SK-N-SH (cell line): Measurements from ENCODE around the gene RBP5. TPM values are rescaled to one million over a fixed set of nuclear protein-coding genes. Genes with fewer than 3 reads are reported as not detected.
A peak's percentile ranks its signal among the peaks of the same experiment; 100 is the strongest.

Experiments
- CTCF ChIA-PET: fragments of 300-600, 350-600 bp; formaldehyde crosslinking; extraction: SDS; loops from one replicate; lab custom pipeline; 2021; lab: Yijun Ruan, JAX
- POLR2A ChIA-PET: fragments of 350-600 bp; sonication (Branson Sonifier 250); formaldehyde crosslinking; extraction: SDS; loops from one replicate; lab custom pipeline; 2020; ENCODE audit warnings: antibody characterized with exemption, inconsistent platforms; lab: Yijun Ruan, JAX
- DNase-seq: peaks from one replicate; pipeline ENCODE4 v3.0.0; 2012
- H2AFZ ChIP-seq: fragments of 200-600 bp; sonication (generic); 2 replicates; pipeline ENCODE4 v1.8.1; 2016; ENCODE audit warnings: antibody characterized with exemption, mild to moderate bottlenecking, low read depth
- H3F3A ChIP-seq: fragments of 200-600 bp; sonication (generic); replicated peaks from 2 replicates; pipeline ENCODE3; 2016; ENCODE audit warnings: antibody characterized with exemption, mild to moderate bottlenecking; ENCODE audit not compliant: insufficient read depth
- H3K27ac ChIP-seq, 2 experiments: fragments of 200-500 bp in 1 of 2; fragments of 200-600 bp in 1 of 2; sonication (Bioruptor generic) in 1 of 2; sonication (generic), shearing (Covaris generic) in 1 of 2; 2 replicates each; pipeline versions ENCODE4 v1.5.1 to v1.6.1; 2014 to 2016; ENCODE audit warnings: low read depth in 2 of 2, inconsistent platforms in 1 of 2, low read length in 1 of 2, mild to moderate bottlenecking in 1 of 2, mixed read lengths in 1 of 2
- H3K27me3 ChIP-seq: fragments of 200-600 bp; sonication (generic), shearing (Covaris generic); 2 replicates; pipeline ENCODE4 v1.6.1; 2016; ENCODE audit warnings: mixed run types; ENCODE audit not compliant: insufficient read depth
- H3K36me3 ChIP-seq, 2 experiments: fragments of 200-500 bp in 1 of 2; fragments of 200-600 bp in 1 of 2; sonication (Bioruptor generic) in 1 of 2; sonication (generic) in 1 of 2; replicated peaks in 1 of 2; 2 replicates each; pipeline versions ENCODE3 to v1.5.1; 2014 to 2016; ENCODE audit warnings: low read length in 1 of 2, mild to moderate bottlenecking in 1 of 2; ENCODE audit not compliant: insufficient read depth in 2 of 2, control insufficient read depth in 1 of 2
- H3K4me1 ChIP-seq, 2 experiments: fragments of 200-500 bp in 1 of 2; fragments of 200-600 bp in 1 of 2; sonication (Bioruptor generic) in 1 of 2; sonication (generic), shearing (Covaris generic) in 1 of 2; 2 replicates each; pipeline versions ENCODE4 v1.5.1 to v1.6.1; 2014 to 2016; ENCODE audit warnings: low read depth in 1 of 2, low read length in 1 of 2, mixed run types in 1 of 2; ENCODE audit not compliant: insufficient read depth in 2 of 2, control insufficient read depth in 1 of 2
- H3K4me2 ChIP-seq: fragments of 200-600 bp; sonication (generic), shearing (Covaris generic); 2 replicates; pipeline ENCODE4 v1.6.1; 2017; ENCODE audit warnings: mixed run types
- H3K4me3 ChIP-seq, 2 experiments: fragments of 200-500 bp in 1 of 2; fragments of 200-600 bp in 1 of 2; sonication (Bioruptor generic) in 1 of 2; sonication (generic), shearing (Covaris generic) in 1 of 2; 2 replicates each; pipeline versions ENCODE4 v1.5.1 to v1.8.1; 2014 to 2016; ENCODE audit warnings: low read depth in 2 of 2, inconsistent platforms in 1 of 2, low read length in 1 of 2, mild to moderate bottlenecking in 1 of 2, mixed read lengths in 1 of 2, moderate library complexity in 1 of 2
- H3K79me2 ChIP-seq: fragments of 200-600 bp; sonication (generic); 2 replicates; pipeline ENCODE4 v1.8.1; 2017; ENCODE audit warnings: mild to moderate bottlenecking; ENCODE audit not compliant: insufficient read depth
- H3K9ac ChIP-seq: fragments of 200-600 bp; sonication (generic); 2 replicates; pipeline ENCODE4 v1.6.1; 2017; ENCODE audit warnings: mixed run types
- H3K9me2 ChIP-seq: fragments of 200-600 bp; sonication (generic); 2 replicates; pipeline ENCODE4 v1.6.1; 2017; ENCODE audit warnings: mixed run types
- H3K9me3 ChIP-seq: fragments of 200-600 bp; sonication (generic); 2 replicates; pipeline ENCODE4 v1.6.1; 2017; ENCODE audit warnings: mixed run types, mild to moderate bottlenecking, moderate library complexity
- H4K20me1 ChIP-seq: fragments of 200-600 bp; sonication (generic); 2 replicates; pipeline ENCODE4 v1.6.1; 2017; ENCODE audit warnings: mild to moderate bottlenecking, mixed run types; ENCODE audit not compliant: insufficient read depth
- CHD2 ChIP-seq: fragments of 150-350 bp; IDR thresholded peaks from 2 replicates; pipeline ENCODE4 v1.6.1; 2018; ENCODE audit warnings: low read length; ENCODE audit not compliant: partially characterized antibody
- EP300 ChIP-seq, 2 experiments: IDR thresholded peaks; 2 replicates each; pipeline versions ENCODE4 v1.4.0 to v1.6.1; 2012; ENCODE audit warnings: borderline replicate concordance in 1 of 2, low read depth in 1 of 2, low read length in 1 of 2
- EZH2phosphoT487 ChIP-seq: fragments of 200-600 bp; sonication (generic); IDR thresholded peaks from 2 replicates; pipeline ENCODE4 v1.6.1; 2017; ENCODE audit warnings: low read depth, mixed run types, mild to moderate bottlenecking, antibody characterized with exemption, moderate library complexity, borderline replicate concordance
- FOSL2 ChIP-seq: IDR thresholded peaks from 2 replicates; pipeline ENCODE4 v1.4.0; 2012; ENCODE audit warnings: low read depth, mild to moderate bottlenecking, moderate library complexity, borderline replicate concordance
- FOXM1 ChIP-seq: IDR thresholded peaks from 2 replicates; pipeline ENCODE4 v1.4.0; 2012; ENCODE audit warnings: low read depth, mild to moderate bottlenecking
- GABPA ChIP-seq: IDR thresholded peaks from 2 replicates; pipeline ENCODE4 v1.4.0; 2012; ENCODE audit warnings: low read depth, mild to moderate bottlenecking
- GATA2 ChIP-seq: sonication (generic); formaldehyde crosslinking; IDR thresholded peaks from 2 replicates; pipeline ENCODE4 v1.5.0; 2020; ENCODE audit warnings: mild to moderate bottlenecking, missing genetic modification reagents
- JUND ChIP-seq: IDR thresholded peaks from 2 replicates; pipeline ENCODE4 v1.4.0; 2012
- NRF1 ChIP-seq: IDR thresholded peaks from 2 replicates; pipeline ENCODE4 v1.6.1; 2012; ENCODE audit warnings: low read depth, mild to moderate bottlenecking, low read length
- RAD21 ChIP-seq: IDR thresholded peaks from 2 replicates; pipeline ENCODE4 v1.6.1; 2012; ENCODE audit warnings: mild to moderate bottlenecking, low read length
- RCOR1 ChIP-seq: fragments of 150-350 bp; IDR thresholded peaks from 2 replicates; pipeline ENCODE4 v1.6.1; 2017; ENCODE audit warnings: antibody characterized with exemption, low read length
- RFX5 ChIP-seq: IDR thresholded peaks from 2 replicates; pipeline ENCODE4 v1.6.1; 2012; ENCODE audit warnings: mild to moderate bottlenecking, improper control_type of control experiment, low read length
- RXRA ChIP-seq: IDR thresholded peaks from 2 replicates; pipeline ENCODE4 v1.4.0; 2012; ENCODE audit warnings: low read depth, mild to moderate bottlenecking, borderline replicate concordance
- TAF1 ChIP-seq: IDR thresholded peaks from 2 replicates; pipeline ENCODE4 v1.6.1; 2012; ENCODE audit warnings: low read depth, mild to moderate bottlenecking, low read length, moderate library complexity, borderline replicate concordance
- TCF12 ChIP-seq: IDR thresholded peaks from 2 replicates; pipeline ENCODE4 v1.4.0; 2012
- TEAD4 ChIP-seq: IDR thresholded peaks from 2 replicates; pipeline ENCODE4 v1.4.0; 2012; ENCODE audit warnings: mild to moderate bottlenecking, borderline replicate concordance; ENCODE audit not compliant: insufficient read depth
- WGBS: methylation state at CpG from one replicate; pipeline ENCODE4 v1.1.6; 2017; ENCODE audit warnings: low lambda C conversion rate; 5-methylcytosine and 5-hydroxymethylcytosine counted together
- polyA plus RNA-seq, 3 experiments: library from polyadenylated mRNA; depleted of rRNA; stranded (reverse); fragments of >200 nt; gene quantifications; 2 replicates each; pipeline ENCODE4 v1.2.3, GENCODE V29; 2012
- TF ChIP-seq, protein P1 (sequence below): IDR thresholded peaks from 2 replicates; pipeline ENCODE4 v1.6.1; 2012; ENCODE audit warnings: mild to moderate bottlenecking, low read depth, low read length, moderate library complexity
- TF ChIP-seq, protein P2 (sequence below): fragments of 150-350 bp; IDR thresholded peaks from 2 replicates; pipeline ENCODE4 v1.6.1; 2017; ENCODE audit warnings: antibody characterized with exemption, low read length, low read depth, borderline replicate concordance
- TF ChIP-seq, protein P3 (sequence below): IDR thresholded peaks from 2 replicates; pipeline ENCODE4; 2012
- TF ChIP-seq, protein P4 (sequence below): fragments of 200-600 bp; sonication (generic); IDR thresholded peaks from 2 replicates; pipeline ENCODE4 v1.6.1; 2017; ENCODE audit warnings: antibody characterized with exemption, mild to moderate bottlenecking, moderate library complexity

The RBP5 gene
- polyA plus RNA-seq, 1 of the 3 experiments (the other 2 are of a cell fraction), result 0.12 TPM

DNA sequence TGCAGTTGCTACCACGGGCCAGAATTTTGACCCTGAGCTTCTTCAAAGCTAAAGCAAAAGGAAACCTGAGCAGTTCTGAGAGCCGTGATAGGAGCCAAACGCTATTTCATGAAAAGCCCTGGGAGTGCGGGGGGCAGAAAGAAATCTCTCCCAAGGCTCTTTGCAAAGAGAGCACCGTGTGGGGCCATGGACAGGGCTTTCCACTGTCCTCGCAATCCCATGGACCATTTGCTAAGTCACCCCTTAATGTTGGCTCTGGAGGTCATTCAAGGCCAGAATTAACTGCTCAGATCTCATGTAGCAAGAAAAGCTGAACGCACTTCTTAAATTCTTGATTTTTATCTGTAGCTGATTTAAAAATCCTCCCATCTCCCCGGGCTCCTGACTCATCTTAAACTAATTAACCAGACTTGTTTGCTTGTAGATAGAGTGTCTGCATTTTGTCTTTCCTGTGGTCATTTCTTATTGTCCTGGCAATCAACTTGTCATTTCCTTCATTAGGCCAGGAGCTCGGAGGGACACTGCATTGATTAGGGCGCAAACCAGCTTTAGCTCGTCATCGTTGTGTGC, 26.3 kb upstream of the RBP5 start:
- Histone ChIP-seq H3K27ac (peak overlapping the region; percentile 45 to 86; a peak in 3 of 4 replicates), H3K4me1 (peaks cover 0 to 33% of the 10 kb centered on the region in 2 experiments; a peak in 2 of 4 replicates), H3K9me3 (no peaks in the 10 kb centered on the region), H3F3A (no peaks in the 10 kb centered on the region), H3K79me2 (no peaks in the 10 kb centered on the region), H3K36me3 (peaks cover 0 to 4% of the 10 kb centered on the region in 2 experiments), H3K9ac (no peak overlapping the region), H3K4me2 (peak overlapping the region; percentile 29; the same call in 1 of the 2 replicates), H4K20me1 (no peaks in the 10 kb centered on the region), H3K27me3 (no peaks in the 10 kb centered on the region), H3K9me2 (no peaks in the 10 kb centered on the region), H3K4me3 (no peak overlapping the region), H2AFZ (no peak overlapping the region)
- no peak for DNase-seq
- WGBS, result 48% methylated on average over 12 of the region's 12 CpGs
- ChIA-PET CTCF (interaction anchor here (0.7 to 4.5 kb wide), 8 partner anchors 9 to 306 kb away, joined by 3 to 49 read pairs (median 6); partner anchors contain the start of genes C1RL, CLSTN3 and PEX5), POLR2A (interaction anchor here (0.5 to 1.0 kb wide), 2 partner anchors 9 to 10 kb away, joined by 4 read pairs; no protein-coding TSS in a partner anchor)
- TF ChIP-seq, protein P1, sequence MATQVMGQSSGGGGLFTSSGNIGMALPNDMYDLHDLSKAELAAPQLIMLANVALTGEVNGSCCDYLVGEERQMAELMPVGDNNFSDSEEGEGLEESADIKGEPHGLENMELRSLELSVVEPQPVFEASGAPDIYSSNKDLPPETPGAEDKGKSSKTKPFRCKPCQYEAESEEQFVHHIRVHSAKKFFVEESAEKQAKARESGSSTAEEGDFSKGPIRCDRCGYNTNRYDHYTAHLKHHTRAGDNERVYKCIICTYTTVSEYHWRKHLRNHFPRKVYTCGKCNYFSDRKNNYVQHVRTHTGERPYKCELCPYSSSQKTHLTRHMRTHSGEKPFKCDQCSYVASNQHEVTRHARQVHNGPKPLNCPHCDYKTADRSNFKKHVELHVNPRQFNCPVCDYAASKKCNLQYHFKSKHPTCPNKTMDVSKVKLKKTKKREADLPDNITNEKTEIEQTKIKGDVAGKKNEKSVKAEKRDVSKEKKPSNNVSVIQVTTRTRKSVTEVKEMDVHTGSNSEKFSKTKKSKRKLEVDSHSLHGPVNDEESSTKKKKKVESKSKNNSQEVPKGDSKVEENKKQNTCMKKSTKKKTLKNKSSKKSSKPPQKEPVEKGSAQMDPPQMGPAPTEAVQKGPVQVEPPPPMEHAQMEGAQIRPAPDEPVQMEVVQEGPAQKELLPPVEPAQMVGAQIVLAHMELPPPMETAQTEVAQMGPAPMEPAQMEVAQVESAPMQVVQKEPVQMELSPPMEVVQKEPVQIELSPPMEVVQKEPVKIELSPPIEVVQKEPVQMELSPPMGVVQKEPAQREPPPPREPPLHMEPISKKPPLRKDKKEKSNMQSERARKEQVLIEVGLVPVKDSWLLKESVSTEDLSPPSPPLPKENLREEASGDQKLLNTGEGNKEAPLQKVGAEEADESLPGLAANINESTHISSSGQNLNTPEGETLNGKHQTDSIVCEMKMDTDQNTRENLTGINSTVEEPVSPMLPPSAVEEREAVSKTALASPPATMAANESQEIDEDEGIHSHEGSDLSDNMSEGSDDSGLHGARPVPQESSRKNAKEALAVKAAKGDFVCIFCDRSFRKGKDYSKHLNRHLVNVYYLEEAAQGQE, result no peak
- TF ChIP-seq TCF12 (peak; percentile 15; the same call in 1 of the 2 replicates), GATA2 (CRISPR knock-in tag) (peak; percentile 19), CHD2 (peak; percentile 35), RAD21 (no peak), RXRA (no peak)

DNA sequence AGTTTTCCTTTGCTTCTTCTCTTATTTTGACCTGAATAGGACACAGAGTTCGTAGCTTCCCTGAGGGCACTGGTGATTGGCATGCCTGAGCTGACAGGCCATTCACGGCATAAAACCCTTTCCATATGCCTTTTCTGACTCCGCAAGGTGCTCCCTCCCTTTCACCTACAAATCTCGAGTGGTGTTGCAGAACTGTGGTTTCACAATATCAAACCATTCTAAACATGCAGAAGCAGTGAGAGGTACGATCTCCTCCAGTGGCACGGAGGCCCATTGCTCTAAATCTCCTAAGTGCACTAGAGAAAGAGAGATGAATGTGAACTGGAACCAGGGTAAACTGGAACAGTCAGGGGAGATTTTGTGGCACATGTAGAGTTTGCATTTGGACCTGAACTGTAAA, 25.4 kb upstream of the RBP5 start:
- POLR2A ChIA-PET, result no interaction called here
- no peak for TF ChIP-seq GABPA
- TF ChIP-seq, protein P2, sequence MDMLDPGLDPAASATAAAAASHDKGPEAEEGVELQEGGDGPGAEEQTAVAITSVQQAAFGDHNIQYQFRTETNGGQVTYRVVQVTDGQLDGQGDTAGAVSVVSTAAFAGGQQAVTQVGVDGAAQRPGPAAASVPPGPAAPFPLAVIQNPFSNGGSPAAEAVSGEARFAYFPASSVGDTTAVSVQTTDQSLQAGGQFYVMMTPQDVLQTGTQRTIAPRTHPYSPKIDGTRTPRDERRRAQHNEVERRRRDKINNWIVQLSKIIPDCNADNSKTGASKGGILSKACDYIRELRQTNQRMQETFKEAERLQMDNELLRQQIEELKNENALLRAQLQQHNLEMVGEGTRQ, result no peak
- no peak for TF ChIP-seq GATA2 (CRISPR knock-in tag)
- no peak for TF ChIP-seq TEAD4
- TF ChIP-seq EZH2phosphoT487, result no peak
- TF ChIP-seq, protein P3, sequence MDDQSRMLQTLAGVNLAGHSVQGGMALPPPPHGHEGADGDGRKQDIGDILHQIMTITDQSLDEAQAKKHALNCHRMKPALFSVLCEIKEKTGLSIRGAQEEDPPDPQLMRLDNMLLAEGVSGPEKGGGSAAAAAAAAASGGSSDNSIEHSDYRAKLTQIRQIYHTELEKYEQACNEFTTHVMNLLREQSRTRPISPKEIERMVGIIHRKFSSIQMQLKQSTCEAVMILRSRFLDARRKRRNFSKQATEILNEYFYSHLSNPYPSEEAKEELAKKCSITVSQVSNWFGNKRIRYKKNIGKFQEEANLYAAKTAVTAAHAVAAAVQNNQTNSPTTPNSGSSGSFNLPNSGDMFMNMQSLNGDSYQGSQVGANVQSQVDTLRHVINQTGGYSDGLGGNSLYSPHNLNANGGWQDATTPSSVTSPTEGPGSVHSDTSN, result no peak
- TF ChIP-seq RFX5, result no peak
- no peak for TF ChIP-seq FOXM1
- TF ChIP-seq JUND, result no peak
- no peak for TF ChIP-seq EP300 (IDR thresholded peaks at IDR 0.05; ENCODE audit: borderline replicate concordance in 1 of 2, low read depth in 1 of 2, low read length in 1 of 2)
- TF ChIP-seq, protein P4, sequence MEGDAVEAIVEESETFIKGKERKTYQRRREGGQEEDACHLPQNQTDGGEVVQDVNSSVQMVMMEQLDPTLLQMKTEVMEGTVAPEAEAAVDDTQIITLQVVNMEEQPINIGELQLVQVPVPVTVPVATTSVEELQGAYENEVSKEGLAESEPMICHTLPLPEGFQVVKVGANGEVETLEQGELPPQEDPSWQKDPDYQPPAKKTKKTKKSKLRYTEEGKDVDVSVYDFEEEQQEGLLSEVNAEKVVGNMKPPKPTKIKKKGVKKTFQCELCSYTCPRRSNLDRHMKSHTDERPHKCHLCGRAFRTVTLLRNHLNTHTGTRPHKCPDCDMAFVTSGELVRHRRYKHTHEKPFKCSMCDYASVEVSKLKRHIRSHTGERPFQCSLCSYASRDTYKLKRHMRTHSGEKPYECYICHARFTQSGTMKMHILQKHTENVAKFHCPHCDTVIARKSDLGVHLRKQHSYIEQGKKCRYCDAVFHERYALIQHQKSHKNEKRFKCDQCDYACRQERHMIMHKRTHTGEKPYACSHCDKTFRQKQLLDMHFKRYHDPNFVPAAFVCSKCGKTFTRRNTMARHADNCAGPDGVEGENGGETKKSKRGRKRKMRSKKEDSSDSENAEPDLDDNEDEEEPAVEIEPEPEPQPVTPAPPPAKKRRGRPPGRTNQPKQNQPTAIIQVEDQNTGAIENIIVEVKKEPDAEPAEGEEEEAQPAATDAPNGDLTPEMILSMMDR, result no peak
- TF ChIP-seq TAF1, result no peak
- no peak for TF ChIP-seq RCOR1
- TF ChIP-seq NRF1, result no peak
- no peak for TF ChIP-seq FOSL2

More for the DNA sequence above, 25.4 kb upstream of the RBP5 start:
- Histone ChIP-seq H3K9me3 (no peaks in the 10 kb centered on the region), H3K4me2 (no peak overlapping the region), H3F3A (no peaks in the 10 kb centered on the region), H3K27ac (peak overlapping the region in 1 of 2 experiments; percentile 39; a peak in 1 of 4 replicates), H3K4me1 (peaks cover 0 to 33% of the 10 kb centered on the region in 2 experiments; a peak in 2 of 4 replicates), H3K27me3 (no peaks in the 10 kb centered on the region), H4K20me1 (no peaks in the 10 kb centered on the region), H3K9ac (no peak overlapping the region), H3K79me2 (no peaks in the 10 kb centered on the region), H3K9me2 (no peaks in the 10 kb centered on the region), H3K4me3 (no peak overlapping the region), H3K36me3 (peaks cover 0 to 10% of the 10 kb centered on the region in 2 experiments), H2AFZ (no peak overlapping the region)
- no peak for DNase-seq
- WGBS, result 81% methylated on average over 6 of the region's 6 CpGs
- CTCF ChIA-PET, result interaction anchor here (1.1 to 4.5 kb wide), 7 partner anchors 8 to 45 kb away, joined by 3 to 49 read pairs (median 9); partner anchors contain the start of genes C1RL and PEX5
